Stomach (tissue), 9 donors: ENCODE results near the gene TMEM219. TPM values are rescaled to one million over a fixed set of nuclear protein-coding genes. Genes with fewer than 3 reads are reported as not detected.

Experiments used
- DNase-seq, 2 donors: peaks; one replicate each; pipeline versions ENCODE4 v3.0.0 to v3.0.0-alpha.2; 2013 to 2019
- H3K27ac ChIP-seq, 5 donors: fragments of 200-600 bp in 4 of 5; sonication (generic) in 4 of 5; one replicate each; pipeline ENCODE4 v1.5.1; 2013 to 2019; ENCODE audit warnings: mild to moderate bottlenecking in 1 of 5, moderate library complexity in 1 of 5
- H3K27me3 ChIP-seq, 3 donors: fragments of 200-600 bp; sonication (generic); one replicate each; pipeline ENCODE4 v1.5.1; 2017 to 2019; ENCODE audit warnings: mixed run types in 1 of 3
- H3K36me3 ChIP-seq, 4 donors: fragments of 200-600 bp; sonication (generic); 1 replicate in 3 of 4; 2 replicates in 1 of 4; pipeline ENCODE4 v1.5.1; 2016 to 2019
- H3K4me1 ChIP-seq, 4 donors: fragments of 200-600 bp; sonication (generic); one replicate each; pipeline ENCODE4 v1.5.1; 2016 to 2019
- H3K4me3 ChIP-seq, 4 donors: fragments of 200-600 bp; sonication (generic) in 3 of 4; one replicate each; pipeline ENCODE4 v1.5.1; 2016 to 2019; ENCODE audit warnings: mild to moderate bottlenecking in 1 of 4
- H3K9me3 ChIP-seq, 4 donors: fragments of 200-600 bp; sonication (generic); one replicate each; pipeline ENCODE4 v1.5.1; 2016 to 2019
- CTCF ChIP-seq, 7 experiments: fragments of 450-650 bp in 4 of 7; fragments of 200-600 bp in 3 of 7; sonication (generic) in 3 of 7; IDR thresholded peaks; one replicate each; pipeline ENCODE4 v1.5.1; 2016 to 2019; ENCODE audit warnings: antibody characterized with exemption in 7 of 7, control low read depth in 2 of 7, mild to moderate bottlenecking in 1 of 7
- EP300 ChIP-seq: sonication (generic); formaldehyde crosslinking; IDR thresholded peaks from one replicate; pipeline ENCODE4 v1.6.1; 2017; ENCODE audit warnings: antibody characterized with exemption
- POLR2A ChIP-seq, 4 donors: fragments of 450-650 bp; IDR thresholded peaks; one replicate each; pipeline ENCODE4 v1.6.1; 2016; ENCODE audit warnings: antibody characterized with exemption in 4 of 4, control low read depth in 2 of 4, mild to moderate bottlenecking in 1 of 4, moderate library complexity in 1 of 4
- POLR2AphosphoS5 ChIP-seq, 3 donors: sonication (generic); formaldehyde crosslinking; IDR thresholded peaks; one replicate each; pipeline ENCODE4 v1.6.1; 2016; ENCODE audit warnings: antibody characterized with exemption in 3 of 3
- WGBS, 5 donors: extraction: QIAGEN DNeasy Blood & Tissue Kit in 3 of 5; methylation state at CpG; one replicate each; pipeline versions ENCODE4 v1.1.5 to v1.1.7; 2013 to 2018; 5-methylcytosine and 5-hydroxymethylcytosine counted together
- intact Hi-C: fragments of 100-400 bp; cut with DNase I; formaldehyde crosslinking; loops from one replicate; pipeline ENCODE4 v1.15.1; 2023; ENCODE audit warnings: low total_unique reads
- polyA plus RNA-seq, 3 donors: library from polyadenylated mRNA; stranded (reverse); fragments of 200-250 nt; gene quantifications; one replicate each; pipeline ENCODE4 v1.2.3, GENCODE V29; 2013
- total RNA-seq, 5 donors: library from RNA; depleted of rRNA; stranded (reverse); fragments of >200 nt; gene quantifications; one replicate each; pipeline versions ENCODE4 v1.1.0 to v1.2.3, GENCODE V29; 2014 to 2016
- donor health status: healthy with polysubstance abuse.
- donor health status: Bipolar disorder and iron deficiency.
- donor health status: healthy.

TMEM219 gene
- total and polyA plus RNA-seq, 8 donors, result 32.1 to 286 (median 139) TPM

- intact Hi-C loops, result no loop called here
- TF ChIP-seq EP300, result no peak
- no peak for TF ChIP-seq POLR2AphosphoS5 (IDR thresholded peaks at IDR 0.05)
- no peak for TF ChIP-seq CTCF (IDR thresholded peaks at IDR 0.05)
- no peak for TF ChIP-seq POLR2A (IDR thresholded peaks at IDR 0.05)
These were observed 1.3 kb downstream of the TMEM219 start for GRCh38 chr16:29963021-29963743.

DNA sequence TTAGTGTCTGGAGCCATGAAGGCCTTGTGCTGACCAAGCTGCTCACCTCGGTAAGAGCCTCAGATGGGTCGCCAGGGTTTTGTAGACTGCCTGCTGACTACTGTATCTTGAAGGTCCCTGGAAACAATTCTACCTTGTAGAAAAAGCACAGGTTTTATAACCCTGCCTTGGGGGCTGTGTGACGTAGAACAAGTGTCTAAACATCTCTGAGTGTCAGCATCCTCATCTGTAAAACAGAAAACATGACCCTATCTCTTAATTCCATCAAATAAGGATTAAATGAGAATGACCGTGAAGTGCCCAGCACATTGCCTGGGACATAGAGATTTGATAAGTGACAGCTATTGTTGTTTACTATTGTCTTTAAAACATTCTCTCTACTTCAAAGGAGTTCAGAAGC lies 6.3 kb downstream of the TMEM219 start:
- Histone ChIP-seq H3K4me3 (no peak overlapping the region), H3K4me1 (peaks cover 2 to 27% (median 20%) of the 10 kb centered on the region in 4 donors), H3K27ac (no peak overlapping the region), H3K9me3 (no peaks in the 10 kb centered on the region), H3K36me3 (peaks cover 17 to 82% (median 72%) of the 10 kb centered on the region in 4 donors), H3K27me3 (no peaks in the 10 kb centered on the region)
- WGBS, 5 donors, result 88 to 93% (median 92%) methylated on average over 4 of the region's 4 CpGs
- intact Hi-C loops, result no loop called here
- TF ChIP-seq POLR2AphosphoS5 (IDR thresholded peaks at IDR 0.05), result no peak
- no peak for TF ChIP-seq POLR2A (IDR thresholded peaks at IDR 0.05)
- no peak for TF ChIP-seq EP300
- TF ChIP-seq CTCF (IDR thresholded peaks at IDR 0.05), result no peak
- no peak for DNase-seq

More at GRCh38 chr16:29963021-29963743, 1.3 kb downstream of the TMEM219 start:
- DNase-seq, result no peak
- H3K9me3 ChIP-seq, result no peaks in the 10 kb centered on the region
- H3K36me3 ChIP-seq, result peaks cover 0 to 38% (median 30%) of the 10 kb centered on the region in 4 donors
- peak overlapping the region; percentile 92 to 96 (median 94) for H3K27ac ChIP-seq
- no peaks in the 10 kb centered on the region for H3K27me3 ChIP-seq
- H3K4me3 ChIP-seq, result peak overlapping the region; percentile 66 to 79 (median 70)
- peaks cover 7 to 40% (median 32%) of the 10 kb centered on the region in 4 donors for H3K4me1 ChIP-seq
- WGBS, 5 donors, result 70 to 79% (median 73%) methylated on average over 14 of the region's 14 CpGs

DNA sequence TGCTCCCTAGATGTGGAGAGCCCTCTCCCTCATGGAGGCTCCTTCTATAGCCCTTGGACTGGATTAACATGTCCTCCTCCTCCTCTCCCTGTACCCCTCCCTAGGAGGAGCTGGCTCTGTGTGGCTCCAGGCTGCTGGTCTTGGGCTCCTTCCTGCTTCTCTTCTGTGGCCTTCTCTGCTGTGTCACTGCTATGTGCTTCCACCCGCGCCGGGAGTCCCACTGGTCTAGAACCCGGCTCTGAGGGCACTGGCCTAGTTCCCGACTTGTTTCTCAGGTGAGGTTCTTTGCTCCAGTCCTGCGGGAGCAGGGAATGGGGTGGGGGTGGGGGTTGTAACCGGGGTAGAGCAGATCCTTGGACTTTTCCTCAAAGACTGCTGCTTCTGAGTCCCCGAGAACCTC lies 9.4 kb downstream of the TMEM219 start:
- no peaks in the 10 kb centered on the region for H3K9me3 ChIP-seq
- no peak overlapping the region for H3K4me3 ChIP-seq
- no peaks in the 10 kb centered on the region for H3K27me3 ChIP-seq
- peaks cover 17 to 28% (median 27%) of the 10 kb centered on the region in 4 donors for H3K4me1 ChIP-seq
- H3K27ac ChIP-seq, result no peak overlapping the region
- intact Hi-C loops, result no loop called here
- peaks cover 17 to 63% (median 55%) of the 10 kb centered on the region in 4 donors for H3K36me3 ChIP-seq
- DNase-seq, result no peak
- WGBS, 5 donors, result 80 to 98% (median 89%) methylated on average over 8 of the region's 8 CpGs
- TF ChIP-seq CTCF (IDR thresholded peaks at IDR 0.05) (no peak), EP300 (no peak), POLR2A (IDR thresholded peaks at IDR 0.05) (no peak), POLR2AphosphoS5 (IDR thresholded peaks at IDR 0.05) (no peak)

DNA sequence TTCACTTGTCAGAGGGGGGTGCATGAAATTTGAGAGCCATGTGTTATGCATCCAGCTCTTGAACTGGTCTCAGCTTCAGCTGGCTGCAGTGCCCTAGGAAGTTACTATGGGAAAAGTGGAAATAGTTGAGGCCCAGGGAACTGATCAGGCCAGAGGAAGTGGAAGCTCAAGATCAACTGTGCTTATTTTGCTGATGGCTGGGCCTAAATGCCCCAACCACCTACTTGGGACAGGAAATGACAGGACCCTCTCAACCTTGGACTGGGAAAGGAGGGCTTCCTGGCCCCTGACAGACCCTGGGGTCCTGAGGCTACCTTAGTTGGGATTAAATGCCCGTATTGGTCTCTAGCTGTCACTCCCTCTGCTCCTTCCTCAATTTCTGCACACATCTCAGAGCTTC lies 10.6 kb downstream of the TMEM219 start:
- WGBS, 5 donors, result 95 to 100% (median 100%) methylated on average over 1 of the region's 1 CpG
- TF ChIP-seq POLR2A (IDR thresholded peaks at IDR 0.05), result no peak
- no peak for TF ChIP-seq EP300
- TF ChIP-seq POLR2AphosphoS5 (IDR thresholded peaks at IDR 0.05), result no peak
- no peaks in the 10 kb centered on the region for H3K27me3 ChIP-seq
- no peaks in the 10 kb centered on the region for H3K9me3 ChIP-seq
- H3K4me1 ChIP-seq, result peaks cover 25 to 39% (median 36%) of the 10 kb centered on the region in 4 donors
- intact Hi-C loops, result no loop called here
- peaks cover 17 to 51% (median 50%) of the 10 kb centered on the region in 4 donors for H3K36me3 ChIP-seq
- H3K27ac ChIP-seq, result peak overlapping the region in 2 of 5 donors; percentile 94
- H3K4me3 ChIP-seq, result no peak overlapping the region
- DNase-seq, result no peak

DNA sequence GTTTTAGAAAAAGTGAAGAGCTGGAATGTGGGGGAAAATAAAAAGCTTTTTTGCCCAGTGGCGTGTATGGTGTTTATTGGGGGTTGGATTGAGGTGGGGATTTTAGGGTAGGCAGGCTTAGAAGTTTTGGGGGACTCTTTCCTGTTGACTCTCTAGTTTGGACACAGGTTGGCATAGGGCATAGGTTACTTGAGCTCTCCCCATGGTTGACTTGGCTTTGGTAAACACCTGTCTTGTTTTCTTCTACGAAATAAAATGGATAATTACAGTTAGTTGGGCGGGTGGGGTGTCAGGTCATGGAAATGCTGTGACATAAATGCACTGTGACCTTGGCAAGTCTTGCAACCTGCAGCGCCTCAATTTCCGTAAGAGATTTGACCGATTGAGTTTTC lies 11.1 kb downstream of the TMEM219 start:
- H3K27me3 ChIP-seq, result no peaks in the 10 kb centered on the region
- no peaks in the 10 kb centered on the region for H3K9me3 ChIP-seq
- TF ChIP-seq EP300 (no peak), POLR2AphosphoS5 (IDR thresholded peaks at IDR 0.05) (no peak), POLR2A (IDR thresholded peaks at IDR 0.05) (no peak)
- peak overlapping the region; percentile 9 to 84 (median 82) for H3K4me3 ChIP-seq
- peaks cover 20 to 51% (median 50%) of the 10 kb centered on the region in 4 donors for H3K36me3 ChIP-seq
- peaks cover 25 to 41% (median 38%) of the 10 kb centered on the region in 4 donors for H3K4me1 ChIP-seq
- 57 to 67% (median 66%) methylated on average over 6 of the region's 6 CpGs for WGBS, 5 donors
- intact Hi-C loops, result no loop called here
- DNase-seq, result no peak
- peak overlapping the region; percentile 90 to 94 (median 93) for H3K27ac ChIP-seq
